Thymus (tissue), 11 donors: ENCODE data around the gene USP20. TPM values are rescaled to one million over a fixed set of nuclear protein-coding genes. Genes with fewer than 3 reads are reported as not detected.

Source experiments
- DNase-seq, 9 donors: peaks; one replicate each; pipeline ENCODE4 v3.0.0-alpha.2; 2013; ENCODE audit warnings: low spot score in 9 of 9, low read depth in 6 of 9, missing footprints in 1 of 9
- H3K27ac ChIP-seq, 2 donors: one replicate each; pipeline ENCODE4 v1.5.1; 2013; ENCODE audit warnings: control low read depth in 1 of 2, low read depth in 1 of 2, low read length in 1 of 2, mild to moderate bottlenecking in 1 of 2, moderate library complexity in 1 of 2
- H3K27me3 ChIP-seq, 2 donors: one replicate each; pipeline ENCODE4 v1.5.1; 2013; ENCODE audit warnings: low read length in 1 of 2; ENCODE audit not compliant: control insufficient read depth in 2 of 2, insufficient read depth in 1 of 2
- H3K36me3 ChIP-seq, 2 donors: one replicate each; pipeline ENCODE4 v1.5.1; 2013; ENCODE audit warnings: low read length in 1 of 2, mild to moderate bottlenecking in 1 of 2, moderate library complexity in 1 of 2; ENCODE audit not compliant: control insufficient read depth in 2 of 2, insufficient read depth in 2 of 2
- H3K4me1 ChIP-seq, 2 donors: one replicate each; pipeline ENCODE4 v1.5.1; 2013; ENCODE audit warnings: low read length in 2 of 2; ENCODE audit not compliant: control insufficient read depth in 2 of 2, insufficient read depth in 2 of 2
- H3K4me3 ChIP-seq, 2 donors: one replicate each; pipeline ENCODE4 v1.5.1; 2013; ENCODE audit warnings: low read length in 2 of 2, control low read depth in 1 of 2, mild to moderate bottlenecking in 1 of 2
- H3K9me3 ChIP-seq, 2 donors: one replicate each; pipeline ENCODE4 v1.5.1; 2013; ENCODE audit warnings: low read length in 1 of 2, mild to moderate bottlenecking in 1 of 2; ENCODE audit not compliant: control insufficient read depth in 2 of 2, insufficient read depth in 1 of 2
- WGBS: extraction: QIAGEN DNeasy Blood & Tissue Kit; methylation state at CpG from one replicate; pipeline ENCODE4 v1.1.7; 2013; 5-methylcytosine and 5-hydroxymethylcytosine counted together
- polyA plus RNA-seq: library from polyadenylated mRNA; stranded (reverse); fragments of 200-250 nt; gene quantifications from one replicate; pipeline ENCODE4 v1.2.3, GENCODE V29; 2013
- total RNA-seq: library from RNA; stranded (reverse); fragments of 120-200 nt; gene quantifications from one replicate; pipeline ENCODE4 v1.2.4, GENCODE V29; 2013
- donor health status: healthy.

The USP20 gene
- total and polyA plus RNA-seq, 2 donors, result 30.4 to 175 TPM

GRCh38 chr9:129815278-129815677 is 20.0 kb upstream of the USP20 start:
- H3K4me1 ChIP-seq, result no peaks in the 10 kb centered on the region
- H3K27me3 ChIP-seq, result no peaks in the 10 kb centered on the region
- H3K4me3 ChIP-seq, result no peak overlapping the region
- no peaks in the 10 kb centered on the region for H3K9me3 ChIP-seq
- WGBS, result 96% methylated on average over 11 of the region's 11 CpGs
- H3K36me3 ChIP-seq, result peaks cover 84 to 88% of the 10 kb centered on the region in 2 donors
- H3K27ac ChIP-seq, result no peak overlapping the region
- DNase-seq, result no peak

- 97% methylated on average over 14 of the region's 14 CpGs for WGBS
- no peak overlapping the region for H3K27ac ChIP-seq
Measured at GRCh38 chr9:129816501-129817435, 18.5 kb upstream of the USP20 start.

DNA sequence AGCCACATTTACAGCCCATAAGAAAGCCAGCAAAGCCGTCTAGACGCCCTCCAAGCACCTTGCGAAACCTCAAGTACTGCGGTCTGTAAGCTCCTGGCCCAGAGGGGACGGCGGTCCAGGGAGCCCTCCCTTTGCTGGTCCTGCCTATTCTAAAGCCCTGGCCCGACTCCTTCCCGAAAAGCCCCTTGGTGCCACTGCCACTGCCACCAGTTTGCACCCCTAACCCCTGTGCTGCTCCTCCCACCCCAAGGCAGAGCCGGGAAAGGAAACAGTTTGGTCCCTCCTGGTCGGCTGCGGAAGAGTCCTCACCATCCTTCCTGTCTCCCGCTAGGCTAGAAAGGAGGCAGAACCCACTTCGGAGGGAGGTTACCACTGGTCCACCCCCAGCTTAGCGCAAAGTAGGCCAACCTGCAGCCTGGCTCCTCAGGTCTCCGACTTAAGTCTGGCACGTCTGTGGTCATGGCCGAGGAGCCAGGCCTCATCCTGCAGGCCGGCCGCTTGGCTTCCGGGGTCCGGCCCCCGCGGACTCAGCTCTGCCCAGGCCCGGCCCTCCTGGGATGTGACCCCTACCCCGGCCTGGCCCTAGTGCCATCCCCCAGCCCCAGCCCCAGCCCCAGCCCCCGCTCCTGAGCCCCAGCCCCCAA is 12.2 kb upstream of the USP20 start:
- Histone ChIP-seq H3K9me3 (no peaks in the 10 kb centered on the region), H3K4me1 (peaks cover 7 to 11% of the 10 kb centered on the region in 2 donors), H3K27ac (peak overlapping the region in 1 of 2 donors; percentile 33), H3K36me3 (peaks cover 47 to 56% of the 10 kb centered on the region in 2 donors), H3K27me3 (no peaks in the 10 kb centered on the region), H3K4me3 (peak overlapping the region; percentile 66 to 96)
- DNase-seq, result peak in 2 of 9 donors; percentile 14 to 35
- 25% methylated on average over 26 of the region's 26 CpGs for WGBS

More at GRCh38 chr9:129816501-129817435, 18.5 kb upstream of the USP20 start:
- Histone ChIP-seq H3K4me1 (no peaks in the 10 kb centered on the region), H3K36me3 (peaks cover 88 to 90% of the 10 kb centered on the region in 2 donors), H3K27me3 (no peaks in the 10 kb centered on the region), H3K9me3 (no peaks in the 10 kb centered on the region), H3K4me3 (no peak overlapping the region)
- DNase-seq, result no peak

DNA sequence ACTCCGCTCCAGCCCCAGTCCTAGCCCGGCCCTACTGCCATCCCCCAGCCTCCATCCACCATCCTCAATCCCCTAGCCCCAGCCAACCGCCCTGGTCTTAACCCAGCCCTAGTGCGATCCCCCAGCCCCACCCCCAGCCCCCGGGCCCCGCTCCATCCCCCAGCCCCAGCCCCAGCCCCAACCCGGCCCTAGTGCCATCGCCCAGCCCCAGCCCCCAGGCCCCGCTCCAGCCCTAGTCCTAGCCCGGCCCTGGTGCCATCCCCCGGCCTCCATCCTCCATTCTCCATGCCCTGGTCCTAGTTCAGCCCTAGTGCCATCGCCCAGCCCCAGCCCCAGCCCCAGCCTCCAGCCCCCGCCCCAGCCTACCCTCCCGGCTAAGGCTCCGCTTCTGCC is 11.7 kb upstream of the USP20 start:
- Histone ChIP-seq H3K36me3 (peaks cover 47 to 55% of the 10 kb centered on the region in 2 donors), H3K27me3 (no peaks in the 10 kb centered on the region), H3K27ac (peak overlapping the region; percentile 51 to 80), H3K4me3 (peak overlapping the region; percentile 66 to 96), H3K4me1 (peaks cover 7 to 11% of the 10 kb centered on the region in 2 donors), H3K9me3 (no peaks in the 10 kb centered on the region)
- no peak for DNase-seq
- WGBS, result 1% methylated on average over 15 of the region's 15 CpGs

- H3K4me1 ChIP-seq, result peaks cover 7 to 11% of the 10 kb centered on the region in 2 donors
- H3K9me3 ChIP-seq, result no peaks in the 10 kb centered on the region
- DNase-seq, result peak; percentile 79 to 95 (median 84)
- H3K4me3 ChIP-seq, result peak within 1 kb of the TSS; percentile 66 to 96
- 5% methylated on average over 47 of the region's 47 CpGs for WGBS
- H3K27ac ChIP-seq, result peak within 1 kb of the TSS; percentile 51 to 80
- no peaks in the 10 kb centered on the region for H3K27me3 ChIP-seq
- peaks cover 47 to 55% of the 10 kb centered on the region in 2 donors for H3K36me3 ChIP-seq
Measured at GRCh38 chr9:129823935-129824601, 11.2 kb upstream of the USP20 start, which contains the start of gene TOR1A. Gene TOR1A, minus strand, starts transcription at chr9:129824136. Its CDS starts 51 bp downstream, at chr9:129824085.

- Histone ChIP-seq H3K4me1 (peaks cover 7 to 11% of the 10 kb centered on the region in 2 donors), H3K27ac (no peak overlapping the region), H3K27me3 (no peaks in the 10 kb centered on the region), H3K36me3 (peaks cover 49 to 62% of the 10 kb centered on the region in 2 donors), H3K4me3 (no peak overlapping the region), H3K9me3 (no peaks in the 10 kb centered on the region)
- no peak for DNase-seq
- WGBS, result 98% methylated on average over 6 of the region's 6 CpGs
Measured at GRCh38 chr9:129826344-129826743, 8.9 kb upstream of the USP20 start.

DNA sequence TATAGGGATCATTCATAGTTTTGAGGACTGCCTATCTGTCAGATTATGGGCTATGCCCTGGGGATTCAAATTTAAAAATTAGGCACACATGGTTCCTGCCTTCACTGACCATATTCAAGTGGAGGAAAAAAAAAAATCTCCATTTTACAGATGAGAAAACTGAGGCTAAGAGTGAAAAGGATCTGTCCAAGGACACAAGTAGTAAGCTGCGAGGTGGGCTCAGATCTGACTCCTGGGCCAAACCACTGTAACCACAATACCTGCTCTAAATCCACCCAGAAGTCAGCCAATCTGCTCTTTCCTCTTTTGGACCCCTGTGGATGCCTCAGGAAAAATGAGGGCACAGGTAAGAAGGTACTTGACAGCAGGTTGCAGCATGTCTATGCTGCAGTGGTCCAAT is 8.5 kb upstream of the USP20 start:
- no peak for DNase-seq
- no peaks in the 10 kb centered on the region for H3K27me3 ChIP-seq
- WGBS, result 93% methylated on average over 1 of the region's 1 CpG
- H3K36me3 ChIP-seq, result peaks cover 51 to 62% of the 10 kb centered on the region in 2 donors
- no peak overlapping the region for H3K27ac ChIP-seq
- H3K4me1 ChIP-seq, result peaks cover 7 to 11% of the 10 kb centered on the region in 2 donors
- H3K9me3 ChIP-seq, result no peaks in the 10 kb centered on the region
- no peak overlapping the region for H3K4me3 ChIP-seq

GRCh38 chr9:129828051-129828450 is 7.2 kb upstream of the USP20 start:
- no peaks in the 10 kb centered on the region for H3K27me3 ChIP-seq
- WGBS, result 82% methylated on average over 9 of the region's 9 CpGs
- no peak for DNase-seq
- no peaks in the 10 kb centered on the region for H3K9me3 ChIP-seq
- peaks cover 45 to 66% of the 10 kb centered on the region in 2 donors for H3K36me3 ChIP-seq
- H3K27ac ChIP-seq, result no peak overlapping the region
- H3K4me3 ChIP-seq, result no peak overlapping the region
- H3K4me1 ChIP-seq, result peaks cover 2 to 5% of the 10 kb centered on the region in 2 donors
